Measurements from ENCODE around the gene KIF4A.
"Not testable (repeated sequence)": the region's sequence is repeated elsewhere in the genome, so short reads cannot be mapped to it uniquely, and the experiment has no call there.

The KIF4A gene

DNA sequence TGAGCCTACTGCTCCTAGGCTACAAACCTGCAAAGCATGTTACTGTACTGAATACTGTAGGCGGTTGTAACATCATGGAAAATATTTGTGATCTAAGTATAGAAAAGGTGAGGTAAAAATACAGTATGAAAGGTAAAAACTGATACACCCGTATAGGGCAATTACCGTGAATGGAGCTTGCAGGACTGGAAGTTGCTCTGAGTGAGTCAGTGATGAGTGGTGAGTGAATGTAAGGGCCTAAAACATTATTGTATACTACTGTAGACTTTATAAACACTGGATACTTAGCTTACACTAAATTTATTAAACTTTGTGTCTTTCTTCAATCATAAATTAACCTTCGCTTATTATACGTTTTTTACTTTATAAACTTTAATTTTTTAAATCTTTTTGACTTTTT lies 3.7 kb downstream of the KIF4A start:
- DNase-seq, result no peak

DNA sequence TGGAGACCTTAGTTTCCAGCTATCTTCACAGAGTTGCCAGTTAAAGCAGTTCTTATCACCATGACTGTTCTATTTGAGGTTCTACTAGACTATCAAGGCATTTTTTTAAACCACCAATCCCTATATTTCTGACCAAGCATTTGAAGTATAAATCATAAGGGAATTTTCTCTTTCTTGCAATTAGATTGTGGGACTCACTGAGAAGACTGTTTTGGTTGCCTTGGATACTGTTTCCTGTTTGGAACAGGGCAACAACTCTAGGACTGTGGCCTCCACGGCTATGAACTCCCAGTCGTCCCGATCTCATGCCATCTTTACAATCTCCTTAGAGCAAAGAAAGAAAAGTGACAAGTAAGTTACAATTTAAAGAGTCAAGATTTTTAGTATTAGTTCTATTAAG lies 11.8 kb downstream of the KIF4A start:
- DNase-seq, result no peak

DNA sequence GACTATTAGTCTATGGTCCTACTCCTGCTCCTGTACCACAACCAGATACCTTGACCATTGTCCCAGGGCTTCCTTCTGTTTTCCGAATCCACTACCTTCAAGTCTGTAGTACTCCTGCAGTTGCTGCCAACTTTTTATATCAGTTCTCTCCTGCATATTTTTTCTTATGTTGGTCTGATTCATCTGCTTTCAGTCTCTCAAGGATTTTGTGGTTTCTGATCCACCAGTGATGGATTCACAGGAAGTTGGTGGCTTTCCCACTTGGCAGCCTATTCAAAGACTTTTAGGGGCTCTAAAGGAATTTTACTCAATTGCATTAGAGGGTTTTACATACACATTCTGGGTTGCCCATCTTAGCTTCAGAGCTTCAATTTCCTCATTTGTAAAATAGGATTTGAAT lies 23.6 kb downstream of the KIF4A start:
- no peak for DNase-seq

DNA sequence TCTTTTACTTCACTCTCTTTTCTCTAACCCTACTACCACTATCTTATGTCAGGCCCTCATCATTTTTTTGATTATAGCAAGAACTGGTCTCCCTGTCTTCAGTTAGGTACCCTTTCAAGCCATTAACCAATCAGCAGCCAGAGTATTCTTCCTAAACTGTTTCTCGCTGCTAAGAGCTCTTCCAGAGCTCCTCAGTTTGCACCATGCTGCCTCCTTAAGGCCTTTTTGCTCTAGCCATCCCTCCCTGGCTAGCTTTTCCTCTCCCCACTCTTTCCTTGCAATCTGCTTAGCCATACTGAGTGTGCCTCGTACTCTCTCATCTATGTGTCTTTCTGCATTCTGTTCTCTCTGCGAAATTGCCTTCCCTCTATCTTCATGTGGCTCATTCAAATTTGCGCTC lies 32.9 kb downstream of the KIF4A start:
- DNase-seq, result no peak

DNA sequence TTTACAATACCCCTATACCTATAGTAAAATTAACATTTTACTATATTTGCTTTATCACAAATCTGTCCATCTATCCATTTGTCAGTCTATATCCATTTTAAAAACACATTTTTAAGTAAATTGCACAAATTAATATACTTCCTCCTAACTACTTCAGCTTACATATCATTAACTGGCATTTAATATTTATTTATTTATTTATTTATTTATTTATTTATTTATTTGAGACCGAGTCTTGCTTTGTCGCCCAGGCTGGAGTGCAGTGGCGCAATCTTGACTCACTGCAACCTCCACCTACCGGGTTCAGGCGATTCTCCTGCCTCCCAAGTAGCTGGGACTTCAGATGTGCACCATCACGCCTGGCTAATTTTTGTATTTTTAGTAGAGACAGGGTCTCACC lies 33.7 kb downstream of the KIF4A start:
- DNase-seq, result not testable (repeated sequence)

DNA sequence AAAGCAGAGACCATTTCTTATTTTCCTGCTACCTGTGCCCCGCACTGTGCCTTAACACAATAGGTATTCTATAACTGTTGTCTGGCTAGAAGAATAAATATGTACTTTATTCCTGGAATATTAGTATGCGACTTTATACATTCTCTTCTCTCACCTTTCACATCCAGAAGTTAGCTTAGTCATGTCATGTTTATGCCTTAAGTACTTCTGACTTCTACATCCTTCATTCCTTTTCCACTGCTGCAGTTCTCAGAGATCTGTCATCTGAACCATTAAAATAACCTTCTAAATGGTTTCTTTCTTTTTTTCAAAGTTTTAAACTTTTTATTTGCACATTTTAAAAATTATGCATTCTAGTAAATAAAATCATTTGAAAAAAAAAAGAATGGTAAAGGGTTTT lies 34.4 kb downstream of the KIF4A start:
- DNase-seq, result no peak

DNA sequence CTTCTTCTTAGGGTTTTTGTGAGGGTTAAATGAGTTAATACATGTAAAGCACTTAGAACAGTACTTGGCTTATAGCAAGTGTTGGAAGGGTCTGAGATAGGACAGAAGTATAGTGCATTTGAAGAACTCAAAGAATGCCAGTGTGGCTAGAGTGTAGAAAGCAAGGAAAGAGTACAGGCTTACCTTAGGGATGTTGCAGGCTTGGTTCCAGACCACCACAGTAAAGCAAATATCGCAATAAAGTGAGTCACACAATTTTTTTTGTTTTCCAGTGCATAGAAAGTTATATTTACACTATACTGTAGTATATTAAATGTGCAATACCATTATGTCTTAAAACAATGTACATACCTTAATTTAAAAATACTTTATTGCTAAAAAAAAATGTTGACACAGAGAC lies 41.3 kb downstream of the KIF4A start:
- no peak for DNase-seq

DNA sequence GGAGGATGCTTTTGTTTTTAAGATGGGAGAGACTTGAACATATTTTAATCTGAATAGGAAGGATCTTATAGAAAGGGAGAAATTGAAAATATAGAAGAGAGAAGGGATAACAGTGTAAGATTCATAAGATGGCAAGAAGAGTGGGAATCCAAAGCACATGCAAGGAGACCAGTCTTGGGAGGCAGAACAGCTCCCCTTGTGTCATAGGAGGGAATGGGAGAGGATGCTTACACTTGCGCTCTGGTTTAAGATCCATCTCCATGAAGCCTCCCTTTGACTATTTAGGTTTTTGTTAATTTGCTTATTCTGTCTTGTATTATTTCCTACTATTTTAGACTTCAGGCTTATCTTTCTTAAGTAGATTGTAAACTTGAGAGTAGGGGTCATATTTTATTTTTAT lies 42.7 kb downstream of the KIF4A start:
- no peak for DNase-seq

DNA sequence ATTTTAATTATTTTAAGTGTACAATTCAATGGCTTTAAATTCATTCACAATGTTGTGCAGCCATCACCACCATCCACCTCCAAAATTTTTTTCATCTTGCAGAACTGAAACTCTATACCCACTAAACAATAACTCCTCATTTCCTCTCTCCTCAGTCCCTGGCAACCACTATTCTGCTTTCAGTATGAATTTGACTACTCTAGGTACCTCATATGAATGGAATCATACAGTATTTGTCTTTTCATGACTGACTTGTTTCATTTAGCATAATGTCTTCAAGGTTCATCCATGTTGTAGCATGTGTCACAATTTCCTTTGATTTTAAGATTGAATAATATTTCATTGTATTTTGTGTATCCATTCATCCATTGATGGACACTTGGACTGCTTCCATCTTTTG lies 46.9 kb downstream of the KIF4A start:
- DNase-seq, result no peak

DNA sequence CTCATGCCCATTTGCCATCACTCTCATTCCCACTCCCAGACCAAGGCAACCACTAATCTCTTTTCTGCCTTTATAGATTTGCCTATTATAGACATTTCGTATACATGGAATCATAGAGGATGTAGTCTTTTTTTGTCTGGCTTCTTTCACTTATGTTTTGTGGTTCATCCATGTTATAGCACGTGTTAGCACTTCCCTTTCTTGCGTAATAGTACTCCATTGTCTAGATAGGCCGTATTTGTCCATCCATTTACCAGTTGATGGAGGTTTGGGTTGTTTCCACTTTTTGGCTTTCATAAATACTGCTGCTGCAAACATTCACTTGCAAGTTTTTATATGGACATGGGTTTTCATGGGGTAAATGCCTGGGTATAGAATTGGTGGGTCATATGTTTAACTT lies 48.4 kb downstream of the KIF4A start:
- DNase-seq, result no peak

DNA sequence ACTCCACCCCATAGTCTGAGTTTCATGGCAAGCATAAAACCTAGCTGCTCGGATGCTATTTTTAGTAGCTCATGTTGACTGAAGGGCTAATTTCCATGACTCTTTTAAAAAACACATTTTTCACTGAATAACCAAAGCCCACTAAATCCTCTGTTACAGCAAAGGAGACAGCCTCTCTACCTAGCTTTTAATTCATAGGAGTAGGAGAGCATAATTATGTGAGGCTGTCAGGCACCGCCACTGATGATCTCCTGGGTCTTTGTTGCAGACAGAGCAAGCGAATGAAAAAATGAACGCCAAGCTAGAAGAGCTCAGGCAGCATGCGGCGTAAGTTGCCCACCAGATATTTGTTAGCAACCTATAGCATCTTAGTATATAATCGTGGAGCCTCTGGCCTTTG lies 53.5 kb downstream of the KIF4A start:
- DNase-seq, result no peak

DNA sequence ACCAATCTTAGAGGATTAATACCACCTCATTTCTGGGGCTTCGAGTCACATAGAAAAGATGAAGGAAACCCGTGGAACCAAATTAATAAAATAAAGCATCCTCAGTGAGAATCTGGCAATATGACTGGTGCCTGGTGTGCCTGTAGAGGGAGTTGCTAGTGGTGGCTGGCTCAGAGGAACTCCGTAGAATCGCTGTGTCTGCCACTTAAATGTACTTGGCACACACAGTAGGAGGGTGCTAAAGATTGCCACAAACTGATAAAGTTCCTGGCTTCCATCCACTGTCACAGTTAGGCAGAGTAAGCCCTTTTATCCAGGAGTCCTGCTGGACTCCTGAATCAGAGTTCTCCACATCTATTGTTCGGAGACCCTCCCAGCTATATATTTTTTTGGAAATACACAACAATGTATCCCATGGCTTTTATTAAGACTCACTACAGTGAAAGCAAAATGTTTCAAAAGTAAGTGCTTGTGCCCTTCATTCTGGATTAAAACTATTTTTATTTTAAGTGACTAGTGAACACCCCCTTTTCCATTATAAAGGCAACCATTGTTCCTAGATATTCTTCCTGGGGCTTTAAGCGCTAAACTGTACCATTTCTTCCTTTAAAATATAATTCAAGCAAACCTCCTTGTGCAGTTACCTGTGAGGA lies 56.6 kb downstream of the KIF4A start:
- no peak for DNase-seq

DNA sequence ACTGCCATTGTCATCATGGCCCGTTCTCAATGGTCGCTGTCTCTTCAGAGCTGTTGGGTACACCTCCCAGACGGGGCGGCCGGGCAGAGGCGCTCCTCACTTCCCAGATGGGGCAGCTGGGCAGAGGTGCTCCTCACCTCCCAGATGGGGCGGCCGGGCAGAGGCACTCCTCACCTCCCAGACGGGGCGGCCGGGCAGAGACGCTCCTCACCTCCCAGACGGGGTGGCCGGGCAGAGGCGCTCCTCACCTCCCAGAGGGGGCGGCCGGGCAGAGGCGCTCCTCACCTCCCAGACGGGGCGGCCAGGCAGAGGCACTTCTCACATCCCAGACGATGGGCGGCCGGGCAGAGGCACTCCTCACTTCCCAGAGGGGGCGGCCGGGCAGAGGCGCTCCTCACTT lies 58.9 kb downstream of the KIF4A start:
- not testable (repeated sequence) for DNase-seq

DNA sequence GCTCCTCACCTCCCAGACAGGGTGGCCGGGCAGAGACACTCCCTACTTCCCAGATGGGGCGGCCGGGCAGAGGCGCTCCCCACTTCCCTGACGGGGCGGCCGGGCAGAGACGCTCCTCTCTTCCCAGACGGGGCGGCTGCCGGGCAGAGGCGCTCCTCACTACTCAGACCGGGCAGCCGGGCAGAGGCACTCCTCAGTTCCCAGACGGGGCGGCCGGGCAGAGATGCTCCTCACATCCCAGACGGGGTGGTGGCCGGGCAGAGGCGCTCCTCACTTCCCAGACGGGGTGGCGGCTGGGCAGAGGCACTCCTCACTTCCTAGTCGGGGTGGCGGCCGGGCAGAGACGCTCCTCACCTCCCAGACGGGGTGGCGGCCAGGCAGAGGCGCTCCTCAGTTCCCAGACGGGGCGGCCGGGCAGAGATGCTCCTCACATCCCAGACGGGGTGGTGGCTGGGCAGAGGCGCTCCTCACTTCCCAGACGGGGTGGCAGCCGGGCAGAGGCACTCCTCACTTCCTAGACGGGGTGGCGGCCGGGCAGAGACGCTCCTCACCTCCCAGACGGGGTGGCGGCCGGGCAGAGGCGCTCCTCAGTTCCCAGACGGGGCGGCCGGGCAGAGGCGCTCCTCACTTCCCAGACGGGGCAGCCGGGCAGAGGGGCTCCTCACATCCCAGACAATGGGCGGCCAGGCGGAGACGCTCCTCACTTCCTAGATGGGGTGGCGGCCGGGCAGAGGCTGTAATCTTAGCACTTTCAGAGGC lies 59.6 kb downstream of the KIF4A start:
- not testable (repeated sequence) for DNase-seq

DNA sequence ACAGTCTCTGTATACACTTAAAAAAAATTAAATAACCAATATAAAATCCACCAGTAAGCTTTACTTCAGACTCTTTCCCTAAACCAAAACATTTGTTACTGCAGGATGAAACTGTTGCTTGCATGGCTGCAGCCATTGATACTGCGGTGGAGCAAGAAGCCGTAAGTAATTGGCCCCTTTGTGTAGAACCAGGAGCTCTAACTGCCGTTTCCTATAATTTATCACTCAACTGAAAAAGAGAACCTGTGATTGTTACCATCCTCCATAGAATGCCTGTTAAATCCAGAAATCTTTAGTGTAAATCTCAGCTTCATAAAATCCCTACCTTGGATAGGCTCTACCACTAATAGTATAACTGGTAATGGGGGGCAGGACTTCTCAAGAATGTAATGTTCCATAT lies 62.6 kb downstream of the KIF4A start:
- DNase-seq, result no peak

DNA sequence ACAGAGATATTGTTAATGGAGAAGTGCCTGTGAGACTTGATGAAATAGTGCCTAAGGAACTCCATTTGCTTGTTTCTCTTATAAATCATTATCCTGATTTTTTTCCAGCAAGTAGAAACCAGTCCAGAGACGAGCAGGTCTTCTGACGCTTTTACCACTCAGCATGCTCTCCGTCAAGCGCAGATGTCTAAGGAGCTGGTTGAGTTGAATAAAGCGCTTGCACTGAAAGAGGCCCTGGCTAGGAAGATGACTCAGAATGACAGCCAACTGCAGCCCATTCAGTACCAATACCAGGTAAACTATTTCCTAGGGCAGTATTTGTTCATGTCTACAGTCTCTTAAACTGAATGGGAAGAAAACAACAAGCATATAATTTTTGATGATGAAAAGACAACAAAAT lies 63.6 kb downstream of the KIF4A start:
- no peak for DNase-seq

DNA sequence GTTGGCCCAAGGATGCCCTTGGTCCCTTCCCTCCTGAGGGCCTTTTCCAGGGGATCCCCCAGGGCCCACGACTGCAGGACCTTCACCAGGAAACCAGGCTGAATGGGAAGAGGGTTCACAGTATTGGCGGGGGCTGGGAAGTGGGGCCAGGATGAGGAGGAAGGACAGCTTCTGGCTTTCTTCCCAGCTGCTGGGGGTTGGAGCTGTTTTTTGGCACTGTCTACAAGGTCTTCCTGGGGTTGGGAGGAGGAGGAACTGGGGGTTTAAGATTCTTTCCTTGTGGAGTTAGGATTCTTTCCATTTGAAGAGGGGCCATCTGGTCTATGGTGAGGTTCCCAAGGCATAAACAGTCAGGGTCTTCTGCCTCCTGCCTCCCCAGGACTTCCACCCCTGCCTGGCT lies 64.8 kb downstream of the KIF4A start:
- no peak for DNase-seq

DNA sequence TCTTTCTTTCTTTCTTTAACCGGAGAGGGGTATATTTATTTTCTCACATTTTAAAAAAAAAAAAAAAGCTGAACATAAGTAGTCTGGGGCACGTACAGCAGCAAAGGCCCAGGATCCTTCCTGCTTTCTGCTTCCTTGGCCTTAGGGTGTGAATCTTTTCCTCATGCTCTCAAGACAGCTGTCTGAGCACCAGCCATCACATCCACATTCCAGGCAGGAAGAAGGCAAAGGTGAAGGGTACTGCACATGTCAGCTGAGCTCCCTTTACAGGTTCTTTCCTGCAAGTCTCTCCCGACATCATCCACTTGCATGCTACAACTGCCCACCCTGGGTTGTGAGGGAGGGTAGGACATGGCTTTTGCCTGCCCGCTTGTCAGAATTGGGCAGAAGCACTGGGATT lies 69.6 kb downstream of the KIF4A start:
- DNase-seq, result no peak

DNA sequence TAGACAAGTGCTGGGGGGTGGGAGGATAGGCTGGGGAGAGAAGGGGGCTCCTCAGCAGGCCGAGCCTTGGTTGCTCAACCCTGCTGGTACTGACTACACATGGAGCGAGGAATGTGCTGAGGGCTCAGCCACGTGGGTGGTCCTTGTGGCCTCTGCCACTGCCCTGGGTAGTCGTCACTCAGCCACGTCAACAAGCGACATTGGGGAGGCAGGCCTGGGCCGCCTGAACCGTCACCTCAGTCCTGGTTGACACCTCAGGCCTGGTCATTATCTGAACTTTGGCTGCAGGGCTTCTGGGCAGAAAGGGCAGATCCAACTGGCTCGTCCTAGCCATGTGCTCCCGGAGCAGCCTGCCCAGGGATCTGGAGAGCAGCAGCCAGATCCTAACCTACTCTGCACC lies 70.5 kb downstream of the KIF4A start:
- DNase-seq, result no peak

DNA sequence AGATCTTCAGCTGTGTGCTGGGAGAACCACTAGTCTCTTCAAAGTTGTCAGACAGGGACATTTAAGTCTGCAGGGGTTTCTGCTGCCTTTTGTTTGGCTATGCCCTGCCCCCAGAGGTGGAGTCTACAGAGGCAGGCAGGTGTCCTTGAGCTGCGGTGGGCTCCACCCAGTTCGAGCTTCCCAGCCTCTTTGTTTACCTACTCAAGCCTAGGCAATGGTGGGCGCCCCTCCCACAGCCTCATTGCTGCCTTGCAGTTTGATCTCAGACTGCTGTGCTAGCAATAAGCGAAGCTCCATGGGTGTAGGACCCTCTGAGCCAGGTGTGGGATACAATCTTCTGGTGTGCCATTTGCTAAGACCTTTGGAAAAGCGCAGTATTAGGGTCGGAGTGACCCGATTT lies 78.8 kb downstream of the KIF4A start:
- DNase-seq, result not testable (repeated sequence)

DNA sequence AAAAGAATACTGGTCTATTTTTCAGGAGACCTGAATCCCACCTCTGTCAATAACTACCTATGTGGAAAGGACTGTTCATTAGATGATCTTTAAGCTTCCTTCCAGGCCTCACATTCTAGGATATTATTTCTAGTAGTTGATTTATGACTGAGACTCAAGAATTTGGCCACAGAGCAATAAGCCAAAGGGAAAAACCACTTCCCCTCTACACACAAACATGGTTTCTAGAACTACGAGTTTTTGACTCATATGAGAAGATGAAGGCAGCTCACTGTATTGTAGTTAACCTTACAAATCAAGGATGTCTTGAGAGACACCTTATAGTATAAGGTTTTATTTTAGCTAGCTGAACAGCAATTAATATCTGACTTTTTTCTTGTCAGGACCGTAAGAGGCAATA lies 96.3 kb downstream of the KIF4A start:
- DNase-seq, result no peak

DNA sequence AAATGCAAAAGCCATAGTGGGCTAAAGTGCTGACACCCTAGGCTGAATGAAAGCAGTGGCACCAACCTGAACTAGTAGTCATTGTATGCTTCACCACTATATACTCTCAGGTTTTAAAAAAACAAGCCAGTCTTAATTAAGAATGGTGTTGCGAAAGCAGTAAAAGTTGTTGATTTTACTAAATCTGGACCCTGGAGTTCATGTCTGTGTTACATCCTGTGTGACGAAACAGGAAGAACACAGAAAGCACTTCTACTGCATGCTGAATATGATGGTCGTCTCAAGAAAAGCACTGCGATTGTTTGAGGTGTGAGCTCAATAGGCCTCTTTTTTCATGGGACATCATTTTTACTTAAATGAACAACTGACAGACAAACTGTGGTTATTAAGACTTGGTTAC lies 109.0 kb downstream of the KIF4A start:
- DNase-seq, result no peak

DNA sequence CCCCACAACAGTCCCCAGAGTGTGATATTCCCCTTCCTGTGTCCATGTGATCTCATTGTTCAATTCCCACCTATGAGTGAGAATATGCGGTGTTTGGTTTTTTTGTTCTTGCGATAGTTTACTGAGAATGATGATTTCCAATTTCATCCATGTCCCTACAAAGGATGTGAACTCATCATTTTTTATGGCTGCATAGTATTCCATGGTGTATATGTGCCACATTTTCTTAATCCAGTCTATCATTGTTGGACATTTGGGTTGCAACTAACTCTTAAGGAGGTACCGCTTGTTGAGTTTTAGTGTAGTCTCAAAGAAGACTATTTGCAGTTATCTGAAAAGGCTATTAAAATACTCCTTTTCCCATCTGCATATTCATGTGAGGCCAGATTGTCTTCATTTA lies 110.3 kb downstream of the KIF4A start:
- not testable (repeated sequence) for DNase-seq

DNA sequence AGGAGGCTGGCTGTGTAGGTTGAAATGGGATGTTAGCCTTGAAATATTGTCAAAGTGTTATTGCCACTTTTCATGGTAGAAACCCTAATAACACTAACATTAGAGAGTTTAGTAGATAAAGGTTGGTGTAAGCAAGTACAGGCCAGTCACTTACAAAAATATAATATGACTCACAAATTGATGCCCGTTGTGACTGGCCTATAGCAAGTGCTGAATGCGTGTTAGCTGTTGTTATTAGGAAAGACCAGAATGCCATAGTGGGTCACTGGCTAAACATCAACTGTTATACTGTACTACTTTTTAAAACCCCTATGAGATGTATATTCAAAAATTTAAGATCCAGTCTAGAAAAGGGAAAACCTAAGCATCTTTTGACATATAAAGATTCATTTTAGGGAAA lies 112.8 kb downstream of the KIF4A start:
- DNase-seq, result no peak

DNA sequence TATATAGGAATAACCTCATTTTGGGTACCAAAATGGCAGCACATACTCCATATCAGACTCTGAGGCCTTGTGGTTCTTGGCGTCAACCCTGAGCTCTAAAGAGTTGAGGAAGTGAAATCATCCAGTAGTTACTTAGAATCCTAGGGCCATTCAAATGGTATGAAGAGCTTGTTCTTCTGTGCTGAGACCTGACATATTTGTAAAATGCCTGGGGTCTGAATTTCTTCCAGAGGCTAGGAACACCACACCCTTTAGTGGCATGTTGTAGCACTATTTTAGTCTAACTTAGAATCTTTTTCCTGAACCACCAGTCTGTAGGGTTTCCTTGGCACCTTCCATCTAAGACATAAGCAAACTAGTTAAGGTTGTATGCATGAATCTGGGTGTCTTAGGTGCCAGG lies 115.1 kb downstream of the KIF4A start:
- DNase-seq, result no peak

Data from NCI-H774 (cell line).